ENCODE results near the gene FZD4.

The FZD4 gene

DNA sequence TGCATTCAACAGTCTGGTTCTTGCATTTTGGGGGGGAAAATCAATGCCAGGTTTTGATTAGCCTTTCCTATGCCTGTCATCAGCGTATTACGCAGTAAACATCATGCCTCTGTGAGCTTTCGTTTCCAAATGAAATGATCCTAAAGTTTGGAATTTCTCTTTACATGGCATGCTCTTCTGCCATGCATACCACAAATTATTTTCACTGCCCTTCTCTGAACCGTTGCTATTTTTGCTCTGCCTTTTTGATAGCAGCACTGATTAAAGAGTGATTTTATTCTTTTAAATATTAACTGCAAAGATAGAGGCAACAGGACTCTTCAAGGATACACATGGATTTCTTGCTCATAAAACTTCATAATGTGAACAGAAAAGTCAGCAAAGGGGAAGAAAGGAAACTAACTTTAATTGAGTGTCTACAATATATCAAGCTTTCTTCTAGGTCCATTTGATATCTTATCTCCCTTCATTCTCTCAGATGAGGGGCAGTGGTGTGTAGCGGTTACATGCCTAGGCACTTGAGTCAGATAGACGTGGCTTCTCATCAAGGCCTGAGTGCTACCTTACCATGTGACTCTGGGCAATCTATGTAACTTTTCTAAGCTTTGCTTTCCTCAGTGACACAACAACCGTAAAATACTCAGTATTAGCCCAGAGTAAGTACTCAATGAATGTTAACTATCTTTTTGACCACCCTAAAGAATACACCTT is 25.0 kb upstream of the FZD4 start:
- Histone ChIP-seq H3K9me2 (replicated peaks; ENCODE audit: insufficient read depth, low read length) (no peaks in the 10 kb centered on the region), H4K20me1 (ENCODE audit: insufficient read depth, low read length) (no peaks in the 10 kb centered on the region), H3F3A (ENCODE audit: insufficient read depth, low read length) (no peaks in the 10 kb centered on the region), H3K27ac (ENCODE audit: low read length) (no peak overlapping the region), H3K9me3 (replicated peaks; ENCODE audit: insufficient read depth, low read length) (no peaks in the 10 kb centered on the region), H3K79me2 (ENCODE audit: low read length) (no peaks in the 10 kb centered on the region), H3K4me1 (ENCODE audit: low read length) (0 out of 2 replicates have a peak, but pooled peaks cover 3% of the 10 kb centered on the region), H3K9ac (ENCODE audit: low read length) (no peak overlapping the region), H3K27me3 (replicated peaks; ENCODE audit: insufficient read depth, low read length) (no peaks in the 10 kb centered on the region), H2AFZ (ENCODE audit: low read length) (no peak overlapping the region), H3K36me3 (replicated peaks; ENCODE audit: insufficient read depth, low read length) (no peaks in the 10 kb centered on the region), H3K4me3 (ENCODE audit: low read length) (no peak overlapping the region), H3K4me2 (ENCODE audit: low read depth, low read length) (no peak overlapping the region)
- no peak for TF ChIP-seq EZH2 (optimal IDR thresholded peaks at IDR 0.05; ENCODE audit: low read depth, low read length)
- TF ChIP-seq EZH2phosphoT487 (IDR thresholded peaks at IDR 0.05; ENCODE audit: low read length), result no peak
- TF ChIP-seq, protein P1, sequence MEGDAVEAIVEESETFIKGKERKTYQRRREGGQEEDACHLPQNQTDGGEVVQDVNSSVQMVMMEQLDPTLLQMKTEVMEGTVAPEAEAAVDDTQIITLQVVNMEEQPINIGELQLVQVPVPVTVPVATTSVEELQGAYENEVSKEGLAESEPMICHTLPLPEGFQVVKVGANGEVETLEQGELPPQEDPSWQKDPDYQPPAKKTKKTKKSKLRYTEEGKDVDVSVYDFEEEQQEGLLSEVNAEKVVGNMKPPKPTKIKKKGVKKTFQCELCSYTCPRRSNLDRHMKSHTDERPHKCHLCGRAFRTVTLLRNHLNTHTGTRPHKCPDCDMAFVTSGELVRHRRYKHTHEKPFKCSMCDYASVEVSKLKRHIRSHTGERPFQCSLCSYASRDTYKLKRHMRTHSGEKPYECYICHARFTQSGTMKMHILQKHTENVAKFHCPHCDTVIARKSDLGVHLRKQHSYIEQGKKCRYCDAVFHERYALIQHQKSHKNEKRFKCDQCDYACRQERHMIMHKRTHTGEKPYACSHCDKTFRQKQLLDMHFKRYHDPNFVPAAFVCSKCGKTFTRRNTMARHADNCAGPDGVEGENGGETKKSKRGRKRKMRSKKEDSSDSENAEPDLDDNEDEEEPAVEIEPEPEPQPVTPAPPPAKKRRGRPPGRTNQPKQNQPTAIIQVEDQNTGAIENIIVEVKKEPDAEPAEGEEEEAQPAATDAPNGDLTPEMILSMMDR (IDR thresholded peaks at IDR 0.05; ENCODE audit: low read length), result no peak
- no peak for DNase-seq

DNA sequence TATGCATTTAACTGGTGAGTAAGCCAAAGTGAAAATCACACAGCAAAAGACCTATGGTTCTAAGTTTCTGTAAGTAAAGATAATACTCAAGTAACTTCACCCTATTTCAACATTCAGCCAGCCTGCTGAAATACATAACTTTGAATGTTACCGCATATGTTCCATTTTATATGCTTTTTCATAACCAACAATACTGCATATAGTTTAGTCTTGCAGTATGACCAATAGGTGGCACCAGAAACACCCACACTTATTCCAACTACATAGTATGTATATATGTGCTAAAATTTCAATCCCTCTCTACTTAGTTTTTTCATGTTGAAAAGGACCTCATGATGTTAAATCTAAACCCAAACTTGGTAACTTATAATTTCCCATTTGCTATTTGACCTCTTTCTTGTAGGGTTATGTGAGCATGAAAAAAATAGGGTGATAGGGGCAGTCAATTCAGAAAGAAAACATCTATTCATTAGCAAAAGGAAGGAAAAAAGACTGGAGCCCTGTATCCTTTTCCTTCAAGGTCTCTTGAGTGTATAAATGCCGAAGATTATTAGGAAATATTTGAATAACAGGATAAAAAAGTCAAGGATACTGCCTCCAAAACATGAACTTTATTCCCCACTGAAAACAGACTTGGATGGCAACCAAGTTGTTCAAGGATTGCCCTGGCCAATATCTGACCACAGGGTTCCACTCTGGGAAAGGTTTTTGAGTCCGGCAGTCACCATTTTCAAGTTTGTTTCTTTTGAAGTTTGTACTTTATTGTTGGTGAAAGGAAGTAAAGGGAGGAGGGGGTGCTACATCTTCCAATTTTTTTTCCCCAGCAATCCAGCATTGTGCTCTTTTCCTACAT is 23.8 kb upstream of the FZD4 start:
- H3K27ac ChIP-seq (ENCODE audit: low read length), result no peak overlapping the region
- no peaks in the 10 kb centered on the region for H3K27me3 ChIP-seq (replicated peaks; ENCODE audit: insufficient read depth, low read length)
- no peaks in the 10 kb centered on the region for H3F3A ChIP-seq (ENCODE audit: insufficient read depth, low read length)
- no peak overlapping the region for H3K4me3 ChIP-seq (ENCODE audit: low read length)
- H4K20me1 ChIP-seq (ENCODE audit: insufficient read depth, low read length), result no peaks in the 10 kb centered on the region
- TF ChIP-seq EZH2phosphoT487 (IDR thresholded peaks at IDR 0.05; ENCODE audit: low read length), result no peak
- no peak for TF ChIP-seq EZH2 (optimal IDR thresholded peaks at IDR 0.05; ENCODE audit: low read depth, low read length)
- TF ChIP-seq, protein P1 (IDR thresholded peaks at IDR 0.05; ENCODE audit: low read length), result peak; percentile 75
- DNase-seq, result peak; percentile 56
- H3K4me1 ChIP-seq (ENCODE audit: low read length), result 0 out of 2 replicates have a peak, but pooled peaks cover 3% of the 10 kb centered on the region
- H3K79me2 ChIP-seq (ENCODE audit: low read length), result no peaks in the 10 kb centered on the region
- H3K4me2 ChIP-seq (ENCODE audit: low read depth, low read length), result no peak overlapping the region
- no peak overlapping the region for H2AFZ ChIP-seq (ENCODE audit: low read length)
- H3K36me3 ChIP-seq (replicated peaks; ENCODE audit: insufficient read depth, low read length), result no peaks in the 10 kb centered on the region
- H3K9me3 ChIP-seq (replicated peaks; ENCODE audit: insufficient read depth, low read length), result no peaks in the 10 kb centered on the region
- no peaks in the 10 kb centered on the region for H3K9me2 ChIP-seq (replicated peaks; ENCODE audit: insufficient read depth, low read length)
- no peak overlapping the region for H3K9ac ChIP-seq (ENCODE audit: low read length)

DNA sequence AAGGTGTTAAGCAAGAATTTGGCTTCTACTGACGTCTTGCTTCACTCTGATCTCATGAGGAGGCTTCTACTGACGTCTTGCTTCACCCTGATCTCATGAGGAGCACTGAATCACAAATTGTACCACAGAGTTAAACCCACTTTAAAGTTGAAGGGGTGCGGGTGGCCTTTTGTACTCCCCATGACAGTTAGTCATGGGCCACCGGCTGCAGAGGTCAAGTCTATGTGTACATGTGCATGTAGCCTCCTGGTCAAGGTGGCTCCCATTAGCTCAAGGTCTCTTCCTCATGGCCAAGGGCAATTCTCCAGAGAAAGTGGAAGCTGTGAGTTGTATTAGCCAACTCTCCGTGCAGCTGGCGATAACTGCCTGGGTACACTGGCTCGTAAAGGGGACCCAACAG is 23.1 kb upstream of the FZD4 start:
- Histone ChIP-seq H3K4me2 (ENCODE audit: low read depth, low read length) (no peak overlapping the region), H3K9me3 (replicated peaks; ENCODE audit: insufficient read depth, low read length) (no peaks in the 10 kb centered on the region), H3K4me1 (ENCODE audit: low read length) (0 out of 2 replicates have a peak, but pooled peaks cover 3% of the 10 kb centered on the region), H3K79me2 (ENCODE audit: low read length) (no peaks in the 10 kb centered on the region), H3F3A (ENCODE audit: insufficient read depth, low read length) (no peaks in the 10 kb centered on the region), H3K9me2 (replicated peaks; ENCODE audit: insufficient read depth, low read length) (no peaks in the 10 kb centered on the region), H3K9ac (ENCODE audit: low read length) (no peak overlapping the region), H3K27me3 (replicated peaks; ENCODE audit: insufficient read depth, low read length) (no peaks in the 10 kb centered on the region), H3K36me3 (replicated peaks; ENCODE audit: insufficient read depth, low read length) (no peaks in the 10 kb centered on the region), H3K27ac (ENCODE audit: low read length) (no peak overlapping the region), H2AFZ (ENCODE audit: low read length) (no peak overlapping the region), H3K4me3 (ENCODE audit: low read length) (no peak overlapping the region), H4K20me1 (ENCODE audit: insufficient read depth, low read length) (no peaks in the 10 kb centered on the region)
- DNase-seq, result no peak
- TF ChIP-seq, protein P1 (IDR thresholded peaks at IDR 0.05; ENCODE audit: low read length), result no peak
- no peak for TF ChIP-seq EZH2 (optimal IDR thresholded peaks at IDR 0.05; ENCODE audit: low read depth, low read length)
- TF ChIP-seq EZH2phosphoT487 (IDR thresholded peaks at IDR 0.05; ENCODE audit: low read length), result no peak

All from MM.1S (cell line).